ENCODE data around the gene ARHGEF39. TPM values are rescaled to one million over a fixed set of nuclear protein-coding genes. Genes with fewer than 3 reads are reported as not detected.
"Not testable (repeated sequence)": the region's sequence is repeated elsewhere in the genome, so short reads cannot be mapped to it uniquely, and the experiment has no call there.

ARHGEF39 gene
- total RNA-seq, 3 donors from 2014 or later: 1.1 to 1.2 (median 1.2) TPM

DNA sequence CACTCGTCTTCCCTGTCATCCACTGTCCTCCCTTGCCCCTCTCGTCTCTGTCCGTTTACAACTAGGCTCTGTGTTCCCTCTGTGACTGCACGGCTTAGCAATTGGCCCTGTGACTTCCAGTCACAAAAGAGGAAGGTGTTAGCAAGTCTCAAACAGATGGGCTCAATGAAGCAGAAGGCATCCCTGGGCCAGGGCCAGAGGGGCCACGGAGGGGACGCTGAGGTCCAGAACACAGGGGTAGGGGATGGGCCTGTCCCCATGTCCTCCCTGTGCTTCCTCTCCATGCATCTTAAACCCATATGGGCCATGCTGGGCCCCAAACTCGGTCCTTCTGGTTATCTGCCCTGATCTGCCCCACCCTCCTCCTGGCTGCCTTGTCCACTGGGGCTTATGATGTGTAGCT is 46.7 kb downstream of the ARHGEF39 start, which contains the start of gene CD72:
Gene CD72 (minus strand): TSS at position 89 of the 403 bp plus-strand sequence. CDS start 110 bp downstream, outside the sequence.
- Mint-ChIP-seq H3K4me3 (peak within 1 kb of the TSS; percentile 82), H3K9me3 (no peaks in the 10 kb centered on the region), H3K36me3 (ENCODE audit: insufficient read depth) (no peaks in the 10 kb centered on the region), H3K4me1 (ENCODE audit: low read depth) (peaks cover 52% of the 10 kb centered on the region), H3K27me3 (ENCODE audit: low read depth) (no peaks in the 10 kb centered on the region)
- ATAC-seq: no peak
- no peak for DNase-seq

DNA sequence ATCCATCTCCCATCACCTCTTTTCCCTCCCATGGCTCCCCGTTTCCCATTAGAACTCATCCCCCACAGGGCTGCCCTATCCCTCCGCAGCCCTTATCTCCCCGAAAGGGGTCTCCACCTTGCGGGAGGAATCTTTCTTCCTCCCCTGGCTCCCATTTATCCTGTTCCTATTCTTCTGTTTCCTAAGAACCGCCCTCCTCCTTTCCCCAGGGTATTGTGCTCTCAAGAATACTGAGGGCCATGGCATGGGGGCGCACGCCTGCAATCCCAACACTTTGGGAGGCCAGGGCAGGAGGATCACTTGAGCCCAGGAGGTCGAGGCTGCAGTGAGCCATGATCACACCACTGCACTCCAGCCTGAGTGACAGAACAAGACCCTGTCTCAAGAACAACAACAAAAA is 47.4 kb downstream of the ARHGEF39 start:
- Mint-ChIP-seq H3K36me3 (ENCODE audit: insufficient read depth) (no peaks in the 10 kb centered on the region), H3K9me3 (no peaks in the 10 kb centered on the region), H3K4me1 (ENCODE audit: low read depth) (peaks cover 52% of the 10 kb centered on the region), H3K4me3 (peak overlapping the region; percentile 82), H3K27me3 (ENCODE audit: low read depth) (no peaks in the 10 kb centered on the region)
- no peak for DNase-seq
- ATAC-seq: no peak

DNA sequence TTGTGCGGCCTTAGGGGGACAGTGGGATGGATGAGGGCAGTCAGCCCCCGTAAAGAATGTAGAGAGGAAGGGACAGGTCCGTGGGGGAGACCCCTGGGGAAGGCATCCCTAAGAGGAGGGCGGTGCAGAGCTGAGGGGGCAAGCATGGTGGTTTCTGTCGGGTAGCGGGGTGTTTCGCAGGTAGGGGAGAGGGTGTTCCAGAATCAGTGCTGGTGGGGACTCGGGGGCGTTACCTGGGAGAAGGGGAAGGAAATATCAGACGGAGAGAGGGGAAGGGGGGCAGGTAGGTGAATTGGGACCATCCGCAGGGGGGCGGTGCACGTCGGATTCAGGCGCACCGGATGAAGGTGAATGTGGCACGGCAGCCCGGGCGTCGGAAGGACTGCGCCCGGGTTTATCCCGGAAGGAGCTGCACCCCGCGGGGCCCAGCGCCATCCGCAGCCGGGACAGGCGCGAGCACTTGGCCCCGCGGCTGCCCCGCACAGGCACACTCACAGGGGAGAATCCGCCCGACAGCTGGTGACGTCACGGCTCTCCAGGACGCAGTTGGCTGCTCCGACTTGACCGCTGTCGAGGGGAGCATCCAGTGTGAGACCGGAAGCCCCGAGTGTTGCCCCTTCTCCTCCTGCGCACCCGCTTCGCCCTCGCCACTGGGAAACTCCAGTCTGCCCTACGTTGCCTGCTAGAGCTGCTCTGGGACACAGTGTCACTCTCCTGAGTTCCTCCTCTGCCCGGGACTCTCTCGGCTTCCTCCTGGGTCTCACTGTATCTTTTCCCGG is 48.1 kb downstream of the ARHGEF39 start:
- no peaks in the 10 kb centered on the region for H3K27me3 Mint-ChIP-seq (ENCODE audit: low read depth)
- H3K36me3 Mint-ChIP-seq (ENCODE audit: insufficient read depth): no peaks in the 10 kb centered on the region
- ATAC-seq: peak; percentile 76 to 84
- peaks cover 52% of the 10 kb centered on the region for H3K4me1 Mint-ChIP-seq (ENCODE audit: low read depth)
- H3K9me3 Mint-ChIP-seq: no peaks in the 10 kb centered on the region
- DNase-seq: peak; percentile 52
- H3K4me3 Mint-ChIP-seq: peak overlapping the region; percentile 82

DNA sequence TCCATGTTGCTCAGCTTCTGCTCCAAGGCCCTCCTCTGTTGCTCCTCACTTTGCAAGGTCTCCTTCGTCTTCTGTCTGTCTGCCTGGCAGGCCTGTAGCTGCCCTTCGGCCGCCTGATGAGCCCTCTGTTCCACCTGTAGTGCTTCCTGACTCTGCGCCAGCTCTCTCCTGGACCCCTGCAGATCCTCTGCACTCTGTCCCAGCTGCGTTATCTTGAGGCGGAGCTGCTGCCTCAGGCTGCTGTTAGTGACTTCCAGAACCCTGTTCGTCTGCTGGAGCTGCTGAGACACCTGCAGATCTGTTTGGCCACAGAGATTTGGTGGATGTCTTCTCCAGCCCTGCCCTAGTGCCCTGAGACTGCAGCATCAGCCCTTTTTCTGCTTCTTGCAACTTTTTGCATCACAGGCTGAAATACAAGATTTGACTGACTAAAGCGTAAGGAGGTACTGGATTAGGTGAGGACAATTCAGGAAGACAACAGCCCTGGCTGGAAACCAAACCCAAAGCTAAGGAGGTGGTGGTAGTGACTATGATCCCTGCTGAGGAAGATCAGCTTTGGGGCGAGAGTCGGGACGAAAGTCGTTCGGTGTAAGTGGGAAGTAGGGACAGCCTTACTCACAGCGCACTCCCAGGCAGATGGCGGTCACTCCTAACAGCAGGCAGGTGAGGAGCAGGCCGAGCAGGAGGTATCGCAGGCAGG is 48.9 kb downstream of the ARHGEF39 start:
- Mint-ChIP-seq H3K27me3 (ENCODE audit: low read depth) (no peaks in the 10 kb centered on the region), H3K9me3 (no peaks in the 10 kb centered on the region), H3K4me1 (ENCODE audit: low read depth) (peaks cover 53% of the 10 kb centered on the region), H3K36me3 (ENCODE audit: insufficient read depth) (no peaks in the 10 kb centered on the region), H3K4me3 (peak overlapping the region; percentile 82)
- no peak for ATAC-seq
- DNase-seq: no peak

DNA sequence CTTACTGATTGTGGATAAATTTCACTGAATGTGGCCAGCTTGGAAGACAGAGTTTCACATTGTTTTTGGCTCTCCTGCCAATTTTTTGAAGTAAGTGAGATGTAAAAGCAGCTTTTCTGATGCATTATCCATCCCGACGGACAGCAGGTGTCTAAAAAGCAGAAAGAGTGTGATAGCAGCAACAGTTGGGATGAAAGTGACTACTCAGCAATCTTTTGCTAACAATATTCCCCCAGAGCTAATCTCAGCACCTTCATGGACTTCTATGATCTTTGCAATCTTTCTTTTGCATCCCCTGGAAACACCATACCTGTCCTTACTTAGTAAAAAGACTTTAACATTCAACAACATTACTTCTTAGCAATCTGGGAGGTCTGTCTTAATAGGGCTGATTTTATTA is 52.2 kb downstream of the ARHGEF39 start:
- peaks cover 29% of the 10 kb centered on the region for H3K4me1 Mint-ChIP-seq (ENCODE audit: low read depth)
- DNase-seq (no peak), ATAC-seq (no peak)
- no peaks in the 10 kb centered on the region for H3K27me3 Mint-ChIP-seq (ENCODE audit: low read depth)
- H3K4me3 Mint-ChIP-seq: no peak overlapping the region
- peaks cover 3% of the 10 kb centered on the region for H3K36me3 Mint-ChIP-seq (ENCODE audit: insufficient read depth)
- no peaks in the 10 kb centered on the region for H3K9me3 Mint-ChIP-seq

DNA sequence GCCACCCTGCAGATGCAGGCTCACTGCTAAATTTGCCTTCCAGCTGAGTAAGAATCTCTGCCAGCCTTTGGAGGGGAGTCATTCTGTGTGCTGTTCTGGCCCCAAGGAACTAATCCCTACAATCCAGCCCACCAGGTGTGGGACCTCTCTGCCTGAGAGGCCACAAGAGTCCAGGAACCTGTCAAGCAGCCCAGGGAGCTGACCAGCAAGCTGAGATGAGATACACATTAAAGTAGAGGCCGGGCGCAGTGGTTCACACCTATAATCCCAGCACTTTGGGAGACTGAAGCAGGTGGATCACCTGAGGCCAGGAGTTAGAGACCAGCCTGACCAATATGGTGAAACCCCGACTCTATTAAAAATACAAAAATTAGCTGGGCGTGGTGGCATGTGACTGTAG is 52.9 kb downstream of the ARHGEF39 start:
- not testable (repeated sequence) for ATAC-seq; H3K4me3 Mint-ChIP-seq; H3K36me3 Mint-ChIP-seq (ENCODE audit: insufficient read depth); H3K27me3 Mint-ChIP-seq (ENCODE audit: low read depth); DNase-seq; H3K9me3 Mint-ChIP-seq
- H3K4me1 Mint-ChIP-seq (ENCODE audit: low read depth): peaks cover 28% of the 10 kb centered on the region

DNA sequence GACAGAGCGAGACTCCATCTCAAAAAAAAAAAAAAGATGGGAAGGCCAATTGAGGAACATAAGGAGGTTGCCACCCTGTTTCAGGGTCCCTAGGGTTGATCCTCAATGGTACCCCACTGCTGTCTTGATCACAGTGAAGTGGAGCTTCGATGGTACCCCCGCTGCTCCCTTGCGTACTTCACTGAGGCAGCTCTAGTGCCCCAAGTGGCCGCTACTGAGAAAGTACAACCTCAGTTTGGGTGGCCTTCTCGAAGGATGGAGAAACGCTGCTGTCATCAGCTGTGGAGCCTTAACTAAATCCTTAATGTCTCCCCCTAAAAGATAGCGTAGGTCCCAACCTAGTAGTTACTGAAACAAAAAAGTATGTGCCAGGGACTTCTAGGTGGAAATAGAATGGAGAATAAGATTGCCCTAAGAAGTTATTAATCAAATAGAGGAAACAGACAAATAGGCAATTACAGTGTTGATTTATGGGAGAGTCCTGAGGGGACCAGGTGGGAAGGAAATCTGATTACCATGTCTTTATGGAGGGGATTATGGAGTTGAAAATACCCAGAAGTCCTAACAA is 53.7 kb downstream of the ARHGEF39 start:
- H3K27me3 Mint-ChIP-seq (ENCODE audit: low read depth): no peaks in the 10 kb centered on the region
- H3K36me3 Mint-ChIP-seq (ENCODE audit: insufficient read depth): peaks cover 10% of the 10 kb centered on the region
- no peaks in the 10 kb centered on the region for H3K9me3 Mint-ChIP-seq
- H3K4me3 Mint-ChIP-seq: no peak overlapping the region
- ATAC-seq: peak; percentile 89 to 97
- DNase-seq: peak; percentile 50
- peaks cover 27% of the 10 kb centered on the region for H3K4me1 Mint-ChIP-seq (ENCODE audit: low read depth)

DNA sequence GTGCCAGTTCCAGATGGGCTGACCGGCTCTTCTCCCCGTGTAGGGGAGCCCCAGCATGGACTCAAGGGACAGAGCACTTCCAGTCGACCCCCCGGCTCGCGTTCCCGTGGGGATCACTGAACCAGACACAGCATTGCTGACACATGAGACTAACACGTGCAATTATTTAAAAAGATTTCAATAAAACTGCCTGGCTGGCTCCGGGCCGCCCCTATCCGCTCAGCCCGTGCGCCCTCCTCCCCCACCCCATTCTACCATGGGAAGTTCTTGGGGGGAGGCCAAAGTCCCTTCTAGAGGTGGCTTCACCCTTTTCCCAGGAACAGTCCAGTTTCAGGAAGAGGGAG is 55.2 kb downstream of the ARHGEF39 start:
- Mint-ChIP-seq H3K36me3 (ENCODE audit: insufficient read depth) (peaks cover 10% of the 10 kb centered on the region), H3K9me3 (no peaks in the 10 kb centered on the region), H3K4me1 (ENCODE audit: low read depth) (peaks cover 22% of the 10 kb centered on the region), H3K4me3 (no peak overlapping the region), H3K27me3 (ENCODE audit: low read depth) (no peaks in the 10 kb centered on the region)
- DNase-seq (no peak), ATAC-seq (no peak)

Other genes with a start within 250 kb of the ARHGEF39 start
- gene RUSC2, start 175.1 kb downstream of the ARHGEF39 start, total RNA-seq: 1 to 10 TPM; 1.8 to 5.5 (median 2.1) TPM
- 10 to 100 TPM; 42.0 to 57.1 (median 54.9) TPM for gene TESK1, start 59.9 kb downstream of the ARHGEF39 start, total RNA-seq
- gene CD72, start 46.8 kb downstream of the ARHGEF39 start, total RNA-seq: 1 to 10 TPM; 1.8 to 4.5 (median 3.9) TPM
- 10 to 100 TPM; 21.8 to 23.8 (median 22.9) TPM for gene SIT1, start 14.3 kb downstream of the ARHGEF39 start, total RNA-seq
- gene RMRP, start 7.2 kb downstream of the ARHGEF39 start, total RNA-seq: over 10,000 TPM; 12,907 to 15,791 (median 13,372) TPM
- gene CCDC107, start 6.9 kb downstream of the ARHGEF39 start, total RNA-seq: 10 to 100 TPM; 11.1 to 12.5 (median 12.0) TPM
- under 1 TPM in 2 of 3 donors, not detected in 1; 0.24 to 0.46 TPM for gene CA9, start 8.7 kb upstream of the ARHGEF39 start, total RNA-seq
- 1 to 10 TPM; 1.6 to 2.2 (median 2.2) TPM for gene TPM2, start 24.7 kb upstream of the ARHGEF39 start, total RNA-seq
- 100 to 1,000 TPM; 210 to 252 (median 230) TPM for gene TLN1, start 67.0 kb upstream of the ARHGEF39 start, total RNA-seq
- gene CREB3, start 67.5 kb upstream of the ARHGEF39 start, total RNA-seq: 10 to 100 TPM; 22.9 to 27.5 (median 23.6) TPM
- 10 to 100 TPM; 29.9 to 34.8 (median 33.2) TPM for gene GBA2, start 84.0 kb upstream of the ARHGEF39 start, total RNA-seq
- 10 to 100 TPM; 14.3 to 15.3 (median 14.6) TPM for gene RGP1, start 84.1 kb upstream of the ARHGEF39 start, total RNA-seq
- 1 to 10 TPM in 1 of 3 donors, under 1 TPM in 2; 0.84 to 1.4 (median 0.86) TPM for gene MSMP, start 89.1 kb upstream of the ARHGEF39 start, total RNA-seq
- 1 to 10 TPM; 4.4 to 5.3 (median 5.2) TPM for gene NPR2, start 126.4 kb upstream of the ARHGEF39 start, total RNA-seq
- under 1 TPM; 0.27 to 0.48 (median 0.40) TPM for gene SPAG8, start 147.1 kb upstream of the ARHGEF39 start, total RNA-seq
- 10 to 100 TPM; 28.7 to 31.9 (median 30.0) TPM for gene HINT2, start 149.8 kb upstream of the ARHGEF39 start, total RNA-seq
- not detected for gene FAM221B, start 163.5 kb upstream of the ARHGEF39 start, total RNA-seq
- 1 to 10 TPM; 1.5 to 1.9 (median 1.8) TPM for gene TMEM8B, start 164.0 kb upstream of the ARHGEF39 start, total RNA-seq
- gene OR13J1, start 205.2 kb upstream of the ARHGEF39 start, total RNA-seq: not detected
- gene HRCT1, start 241.0 kb upstream of the ARHGEF39 start, total RNA-seq: not detected
- not detected for gene SPAAR, start 244.3 kb upstream of the ARHGEF39 start, total RNA-seq